Naive thymus-derived CD4-positive, alpha-beta T cell (primary cell): ENCODE results near the gene TFEB. TPM values are rescaled to one million over a fixed set of nuclear protein-coding genes. Genes with fewer than 3 reads are reported as not detected.

Experiments used
- ATAC-seq: fragments of 150-1000 bp; cut with Tn5 transposase; 2 replicates; pipeline ENCODE4 v1.10.0; 2021; ENCODE audit warnings: mild to moderate bottlenecking, moderate library complexity
- CTCF ChIA-PET: fragments of 350-600 bp; sonication (Branson Sonifier 250); formaldehyde crosslinking; loops from one replicate; lab custom pipeline; 2021; ENCODE audit warnings: antibody characterized with exemption; lab: Charles Lee
- POLR2A ChIA-PET: fragments of 350-600 bp; sonication (Branson Sonifier 250); formaldehyde crosslinking; loops from one replicate; lab custom pipeline; 2021; ENCODE audit warnings: antibody characterized with exemption, inconsistent platforms; lab: Charles Lee
- DNase-seq, 9 donors: peaks; one replicate each; pipeline versions ENCODE4 v3.0.0 to v3.0.0-alpha.2; 2020 to 2022; ENCODE audit warnings: mixed read lengths in 1 of 9
- H3K27ac ChIP-seq: one replicate; pipeline ENCODE4 v1.7.0; 2013; ENCODE audit warnings: mild to moderate bottlenecking, low read depth, low read length, moderate library complexity
- H3K27me3 ChIP-seq, 2 donors: one replicate each; pipeline ENCODE4 v1.7.0; 2013; ENCODE audit warnings: low read length in 2 of 2, mild to moderate bottlenecking in 2 of 2, moderate library complexity in 2 of 2; ENCODE audit not compliant: control insufficient read depth in 2 of 2, insufficient read depth in 2 of 2
- H3K36me3 ChIP-seq, 3 experiments: 1 replicate in 2 of 3; 2 replicates in 1 of 3; pipeline ENCODE4 v1.7.0; 2013; ENCODE audit warnings: low read length in 3 of 3, mild to moderate bottlenecking in 3 of 3, moderate library complexity in 1 of 3; ENCODE audit not compliant: insufficient read depth in 3 of 3, control insufficient read depth in 2 of 3
- H3K4me1 ChIP-seq, 2 donors: one replicate each; pipeline ENCODE4 v1.7.0; 2013; ENCODE audit warnings: low read length in 2 of 2, mild to moderate bottlenecking in 2 of 2, moderate library complexity in 1 of 2; ENCODE audit not compliant: control insufficient read depth in 2 of 2, insufficient read depth in 2 of 2
- H3K4me3 ChIP-seq: 2 replicates; pipeline ENCODE4 v1.7.0; 2013; ENCODE audit warnings: mild to moderate bottlenecking, low read length
- H3K9me3 ChIP-seq, 3 experiments: 1 replicate in 2 of 3; 2 replicates in 1 of 3; pipeline ENCODE4 v1.7.0; 2013; ENCODE audit warnings: low read length in 3 of 3; ENCODE audit not compliant: control insufficient read depth in 2 of 3
- H3K27ac Mint-ChIP-seq, 9 donors: one replicate each; pipeline ENCODE4 v1.8.0; 2020 to 2022; ENCODE audit warnings: mixed read lengths in 9 of 9, mild to moderate bottlenecking in 8 of 9, moderate library complexity in 5 of 9, inconsistent platforms in 2 of 9
- H3K27me3 Mint-ChIP-seq, 5 donors: one replicate each; pipeline ENCODE4 v1.8.0; 2021 to 2022; ENCODE audit warnings: mixed read lengths in 5 of 5, mild to moderate bottlenecking in 1 of 5
- H3K36me3 Mint-ChIP-seq, 5 donors: one replicate each; pipeline ENCODE4 v1.8.0; 2020 to 2022; ENCODE audit warnings: mixed read lengths in 5 of 5, mild to moderate bottlenecking in 3 of 5, inconsistent platforms in 1 of 5
- H3K4me1 Mint-ChIP-seq, 7 donors: one replicate each; pipeline ENCODE4 v1.8.0; 2020 to 2022; ENCODE audit warnings: mixed read lengths in 7 of 7, mild to moderate bottlenecking in 3 of 7, inconsistent platforms in 1 of 7
- H3K4me3 Mint-ChIP-seq, 10 donors: one replicate each; pipeline ENCODE4 v1.8.0; 2020 to 2022; ENCODE audit warnings: mild to moderate bottlenecking in 10 of 10, mixed read lengths in 10 of 10, moderate library complexity in 6 of 10, inconsistent platforms in 2 of 10
- H3K9me3 Mint-ChIP-seq, 11 donors: one replicate each; pipeline ENCODE4 v1.8.0; 2020 to 2022; ENCODE audit warnings: mixed read lengths in 11 of 11, mild to moderate bottlenecking in 4 of 11, inconsistent platforms in 1 of 11, moderate library complexity in 1 of 11
- intact Hi-C, 2 donors: fragments of 100-400 bp; cut with micrococcal nuclease; formaldehyde crosslinking; loops; one replicate each; pipeline ENCODE4 v1.15.1; 2023
- polyA plus RNA-seq, 2 donors: library from polyadenylated mRNA; unstranded; fragments of 300-500 nt; fragmentation: Illumina TruSeq; gene quantifications; one replicate each; pipeline ENCODE4 v1.2.3, GENCODE V29; 2021
- total RNA-seq, 6 experiments: library from RNA in 5 of 6; stranded (reverse) in 5 of 6; gene quantifications; 1 replicate in 5 of 6; 2 replicates in 1 of 6; pipeline ENCODE4 v1.2.3 and lab custom pipeline; 2021 to 2026

TFEB gene
- total and polyA plus RNA-seq, 7 experiments from 2014 or later = 2.4 to 39.9 (median 8.0) TPM

DNA sequence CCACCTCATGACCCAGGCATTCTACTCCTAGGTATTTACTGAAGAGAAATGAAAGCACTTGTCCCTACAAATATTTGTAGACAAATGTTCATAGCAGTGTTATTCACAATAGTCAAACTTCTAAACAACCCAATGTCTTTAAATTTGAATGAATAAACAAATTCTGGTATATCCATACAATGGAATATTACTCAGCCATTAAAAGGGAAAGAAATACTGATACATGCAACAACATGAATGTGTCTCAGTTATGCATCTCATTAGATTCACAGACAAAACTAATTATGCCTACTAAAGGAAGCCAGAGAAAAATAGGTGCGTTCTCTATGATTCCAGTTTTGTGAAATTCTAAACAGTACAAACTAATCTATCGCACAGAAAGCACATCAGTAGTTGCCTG is 66.4 kb downstream of the TFEB start:
- ChIA-PET POLR2A (no interaction called here), CTCF (no interaction called here)
- H3K4me1 ChIP-seq = no peaks in the 10 kb centered on the region
- ATAC-seq (no peak), DNase-seq (no peak)
- no peaks in the 10 kb centered on the region for H3K4me1 Mint-ChIP-seq
- intact Hi-C loops = no loop called here
- H3K27ac ChIP-seq = no peak overlapping the region
- H3K9me3 ChIP-seq = no peaks in the 10 kb centered on the region
- no peaks in the 10 kb centered on the region for H3K36me3 Mint-ChIP-seq
- H3K4me3 ChIP-seq = no peak overlapping the region
- peaks cover 5 to 33% (median 18%) of the 10 kb centered on the region in 5 donors for H3K27me3 Mint-ChIP-seq
- no peak overlapping the region for H3K4me3 Mint-ChIP-seq
- peaks cover 0 to 7% (median 0%) of the 10 kb centered on the region in 11 donors for H3K9me3 Mint-ChIP-seq
- H3K27me3 ChIP-seq = no peaks in the 10 kb centered on the region
- H3K36me3 ChIP-seq = no peaks in the 10 kb centered on the region
- no peak overlapping the region for H3K27ac Mint-ChIP-seq

DNA sequence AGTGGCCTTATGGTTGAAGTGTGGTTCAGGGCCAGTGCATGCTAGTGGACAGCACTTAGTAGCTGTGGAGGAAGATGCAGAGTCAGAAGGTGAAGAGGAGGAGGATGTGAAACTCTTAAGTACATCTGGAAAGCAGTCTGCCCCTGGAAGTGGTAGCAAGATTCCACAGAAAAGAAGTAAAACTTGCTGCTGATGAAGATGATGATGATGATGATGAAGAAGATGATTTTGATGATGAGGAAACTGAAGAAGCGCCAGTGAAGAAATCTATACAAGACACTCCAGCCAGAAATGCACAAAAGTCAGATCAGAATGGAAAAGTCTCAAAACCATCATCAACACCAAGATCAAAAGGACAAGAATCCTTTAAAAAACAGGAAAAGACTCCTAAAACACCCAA is 68.2 kb downstream of the TFEB start:
- ChIA-PET POLR2A (no interaction called here), CTCF (no interaction called here)
- H3K4me1 Mint-ChIP-seq = no peaks in the 10 kb centered on the region
- no peak overlapping the region for H3K4me3 Mint-ChIP-seq
- Histone ChIP-seq H3K9me3 (no peaks in the 10 kb centered on the region), H3K4me1 (no peaks in the 10 kb centered on the region), H3K36me3 (no peaks in the 10 kb centered on the region), H3K27me3 (no peaks in the 10 kb centered on the region), H3K4me3 (no peak overlapping the region), H3K27ac (no peak overlapping the region)
- intact Hi-C loops = no loop called here
- H3K36me3 Mint-ChIP-seq = no peaks in the 10 kb centered on the region
- H3K27me3 Mint-ChIP-seq = peaks cover 6 to 39% (median 20%) of the 10 kb centered on the region in 5 donors
- ATAC-seq = no peak
- DNase-seq = no peak
- H3K27ac Mint-ChIP-seq = no peak overlapping the region
- H3K9me3 Mint-ChIP-seq = peaks cover 0 to 7% (median 0%) of the 10 kb centered on the region in 11 donors

- intact Hi-C loops = no loop called here
- CTCF ChIA-PET = no interaction called here
Measured at GRCh38 chr6:41664271-41664670, 71.1 kb downstream of the TFEB start.

DNA sequence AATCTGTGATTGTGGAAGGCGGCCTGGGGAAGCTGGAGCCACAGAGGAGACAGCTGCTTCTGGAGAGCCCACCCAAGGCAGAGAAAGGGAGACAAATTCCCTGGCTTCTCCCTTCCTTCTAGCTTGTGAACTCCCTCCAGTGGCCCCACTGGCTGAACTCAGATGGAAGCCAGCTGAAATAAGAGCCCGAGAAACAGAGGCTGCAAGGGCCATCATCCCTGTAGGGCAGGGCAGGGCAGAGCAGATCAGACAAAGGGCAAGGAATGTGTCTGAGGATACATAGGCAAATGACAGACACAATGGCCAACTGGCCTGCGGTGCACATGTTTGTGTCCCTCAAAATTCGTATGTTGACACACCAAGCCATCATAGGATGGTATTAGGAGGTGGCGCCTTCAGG is 71.8 kb downstream of the TFEB start:
- Histone ChIP-seq H3K4me3 (no peak overlapping the region), H3K27me3 (no peaks in the 10 kb centered on the region), H3K27ac (no peak overlapping the region), H3K4me1 (no peaks in the 10 kb centered on the region), H3K36me3 (no peaks in the 10 kb centered on the region), H3K9me3 (no peaks in the 10 kb centered on the region)
- intact Hi-C loops = no loop called here
- H3K9me3 Mint-ChIP-seq = peaks cover 0 to 3% (median 0%) of the 10 kb centered on the region in 11 donors
- no peaks in the 10 kb centered on the region for H3K36me3 Mint-ChIP-seq
- H3K27me3 Mint-ChIP-seq = peaks cover 11 to 42% (median 18%) of the 10 kb centered on the region in 5 donors
- H3K4me1 Mint-ChIP-seq = no peaks in the 10 kb centered on the region
- no peak for DNase-seq
- ChIA-PET CTCF (interaction anchor here (0.7 kb wide), 1 partner anchor 257 kb away, joined by 3 read pairs; the partner anchor contains the start of gene MED20), POLR2A (no interaction called here)
- no peak for ATAC-seq
- no peak overlapping the region for H3K27ac Mint-ChIP-seq
- H3K4me3 Mint-ChIP-seq = no peak overlapping the region

More at GRCh38 chr6:41664271-41664670, 71.1 kb downstream of the TFEB start:
- no peak overlapping the region for H3K27ac ChIP-seq
- ATAC-seq = no peak
- POLR2A ChIA-PET = no interaction called here
- H3K4me1 Mint-ChIP-seq = no peaks in the 10 kb centered on the region
- no peak for DNase-seq
- H3K27me3 Mint-ChIP-seq = peaks cover 11 to 42% (median 17%) of the 10 kb centered on the region in 5 donors
- H3K27ac Mint-ChIP-seq = no peak overlapping the region
- H3K4me3 Mint-ChIP-seq = no peak overlapping the region
- H3K36me3 ChIP-seq = no peaks in the 10 kb centered on the region
- H3K27me3 ChIP-seq = no peaks in the 10 kb centered on the region
- H3K9me3 ChIP-seq = no peaks in the 10 kb centered on the region
- no peaks in the 10 kb centered on the region for H3K4me1 ChIP-seq
- peaks cover 0 to 6% (median 0%) of the 10 kb centered on the region in 11 donors for H3K9me3 Mint-ChIP-seq
- no peak overlapping the region for H3K4me3 ChIP-seq
- no peaks in the 10 kb centered on the region for H3K36me3 Mint-ChIP-seq

DNA sequence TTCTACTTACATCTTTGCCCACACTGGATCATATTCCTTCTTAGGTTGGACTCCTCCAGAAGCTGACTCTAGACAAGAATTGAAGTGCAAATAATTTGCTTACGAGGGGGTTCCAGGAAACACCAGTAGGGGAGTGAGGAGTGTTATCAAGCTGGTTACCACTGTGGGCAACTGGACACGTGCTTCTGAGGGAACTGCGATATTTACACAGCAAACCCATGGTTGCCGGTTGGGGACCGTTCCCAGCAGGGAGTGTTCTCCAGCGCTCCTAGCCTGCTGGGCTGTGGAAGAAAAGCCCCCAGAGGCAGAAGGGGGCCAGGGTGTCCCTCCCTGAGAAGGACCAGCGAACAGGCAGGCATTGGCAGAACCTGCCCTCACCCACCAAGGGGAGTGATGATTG is 75.5 kb downstream of the TFEB start:
- H3K4me1 ChIP-seq = no peaks in the 10 kb centered on the region
- no peaks in the 10 kb centered on the region for H3K27me3 ChIP-seq
- intact Hi-C loops = no loop called here
- ChIA-PET CTCF (interaction anchor here (0.8 kb wide), 1 partner anchor 25 kb away, joined by 4 read pairs; no protein-coding TSS in a partner anchor), POLR2A (no interaction called here)
- H3K36me3 Mint-ChIP-seq = no peaks in the 10 kb centered on the region
- H3K27ac ChIP-seq = no peak overlapping the region
- no peak overlapping the region for H3K4me3 Mint-ChIP-seq
- H3K4me3 ChIP-seq = no peak overlapping the region
- no peak overlapping the region for H3K27ac Mint-ChIP-seq
- no peaks in the 10 kb centered on the region for H3K4me1 Mint-ChIP-seq
- peaks cover 28 to 45% (median 38%) of the 10 kb centered on the region in 5 donors for H3K27me3 Mint-ChIP-seq
- no peaks in the 10 kb centered on the region for H3K9me3 Mint-ChIP-seq
- H3K36me3 ChIP-seq = no peaks in the 10 kb centered on the region
- DNase-seq (no peak), ATAC-seq (no peak)
- no peaks in the 10 kb centered on the region for H3K9me3 ChIP-seq

GRCh38 chr6:41658636-41659035 is 76.8 kb downstream of the TFEB start:
- ATAC-seq = no peak
- Mint-ChIP-seq H3K27me3 (peaks cover 28 to 47% (median 41%) of the 10 kb centered on the region in 5 donors), H3K4me1 (no peaks in the 10 kb centered on the region), H3K36me3 (no peaks in the 10 kb centered on the region), H3K27ac (no peak overlapping the region), H3K4me3 (no peak overlapping the region), H3K9me3 (no peaks in the 10 kb centered on the region)
- H3K4me3 ChIP-seq = no peak overlapping the region
- H3K9me3 ChIP-seq = no peaks in the 10 kb centered on the region
- DNase-seq = no peak
- H3K27ac ChIP-seq = no peak overlapping the region
- CTCF ChIA-PET = no interaction called here
- POLR2A ChIA-PET = no interaction called here
- no peaks in the 10 kb centered on the region for H3K36me3 ChIP-seq
- H3K27me3 ChIP-seq = no peaks in the 10 kb centered on the region
- intact Hi-C loops = no loop called here
- H3K4me1 ChIP-seq = no peaks in the 10 kb centered on the region
